ENCODE data around the gene CNKSR1.

CNKSR1 gene

GRCh38 chr1:26160527-26161414, 16.5 kb upstream of the CNKSR1 start:
- DNase-seq (ENCODE audit: low read depth in 3 of 3): no peak

DNA sequence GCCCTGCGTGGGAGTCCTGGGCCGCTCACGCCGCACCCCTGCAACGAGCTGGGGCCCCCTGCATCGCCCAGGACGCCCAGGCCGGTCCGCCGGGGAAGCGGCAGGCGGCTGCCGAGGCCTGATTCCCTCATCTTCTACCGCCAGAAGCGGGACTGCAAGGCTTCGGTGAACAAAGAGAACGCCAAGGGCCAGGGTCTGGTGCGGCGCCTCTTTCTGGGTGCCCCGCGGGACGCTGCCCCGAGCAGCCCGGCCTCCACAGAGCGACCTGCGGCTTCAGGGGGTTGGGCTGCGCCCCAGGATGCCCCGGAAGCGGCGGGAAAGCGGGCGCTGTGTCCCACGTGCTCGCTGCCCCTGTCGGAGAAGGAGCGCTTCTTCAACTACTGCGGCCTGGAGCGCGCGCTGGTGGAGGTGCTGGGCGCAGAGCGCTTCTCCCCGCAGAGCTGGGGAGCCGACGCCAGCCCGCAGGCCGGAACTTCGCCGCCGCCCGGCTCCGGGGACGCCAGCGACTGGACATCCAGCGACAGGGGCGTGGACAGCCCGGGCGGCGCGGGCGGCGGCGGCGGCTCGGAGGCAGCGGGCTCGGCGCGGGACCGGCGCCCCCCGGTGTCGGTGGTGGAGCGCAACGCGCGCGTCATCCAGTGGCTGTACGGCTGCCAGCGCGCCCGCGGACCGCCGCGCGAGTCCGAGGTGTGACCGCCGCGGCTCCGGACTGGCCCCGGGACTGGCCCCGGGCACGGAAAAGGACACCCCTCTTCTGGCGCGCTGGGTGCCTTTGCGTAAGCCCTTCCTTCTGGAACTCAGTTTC, 15.7 kb upstream of the CNKSR1 start:
- peak in 1 of 3 donors; percentile 33 for DNase-seq (ENCODE audit: low read depth in 3 of 3)

DNA sequence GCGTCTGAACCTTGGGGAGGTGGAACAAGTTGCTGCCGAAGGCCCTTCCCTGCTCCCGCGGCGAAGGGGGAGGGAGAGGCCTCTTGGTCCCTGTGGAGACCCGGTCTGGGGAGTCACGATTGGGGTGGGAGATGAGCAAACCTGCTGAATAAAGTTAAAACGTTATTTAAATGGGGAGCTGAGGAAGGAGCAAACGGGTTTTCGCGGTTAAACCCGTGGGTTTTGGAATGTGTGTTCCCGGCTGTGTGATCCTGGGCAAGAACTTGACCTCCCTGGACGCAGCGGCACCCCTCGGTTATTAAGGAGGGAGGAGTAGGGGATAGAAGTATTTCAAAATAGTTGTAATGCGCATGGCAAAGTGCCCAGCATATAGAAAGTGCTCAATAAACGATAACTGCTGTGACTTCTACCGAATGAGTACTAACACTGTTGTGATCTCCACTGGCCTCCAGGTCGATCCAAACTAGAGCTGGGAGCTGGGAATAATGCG, 15.0 kb upstream of the CNKSR1 start:
- DNase-seq (ENCODE audit: low read depth in 3 of 3): no peak

DNA sequence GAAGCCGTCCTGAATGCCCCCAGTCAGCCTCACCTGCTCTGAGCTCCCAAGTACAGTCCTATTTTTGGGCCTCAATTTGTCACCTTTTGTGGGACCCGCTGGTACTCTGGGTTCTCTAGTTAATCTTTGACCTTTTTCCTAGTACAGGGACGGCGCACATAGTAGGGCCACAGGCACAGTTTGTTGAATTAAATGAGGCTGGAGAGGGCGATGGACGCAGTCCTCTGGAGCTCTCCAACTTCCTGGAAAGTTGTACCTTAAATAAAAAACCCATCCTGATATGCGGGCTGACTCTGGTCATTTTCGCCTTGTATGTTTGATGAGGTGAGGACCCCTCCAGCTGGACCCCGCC, 13.6 kb upstream of the CNKSR1 start:
- no peak for DNase-seq (ENCODE audit: low read depth in 3 of 3)

- DNase-seq (ENCODE audit: low read depth in 3 of 3): peak in 2 of 3 donors; percentile 18 to 50
Measured at GRCh38 chr1:26164036-26164860, 13.0 kb upstream of the CNKSR1 start.

GRCh38 chr1:26164861-26165842, 12.1 kb upstream of the CNKSR1 start:
- DNase-seq (ENCODE audit: low read depth in 3 of 3): no peak

DNA sequence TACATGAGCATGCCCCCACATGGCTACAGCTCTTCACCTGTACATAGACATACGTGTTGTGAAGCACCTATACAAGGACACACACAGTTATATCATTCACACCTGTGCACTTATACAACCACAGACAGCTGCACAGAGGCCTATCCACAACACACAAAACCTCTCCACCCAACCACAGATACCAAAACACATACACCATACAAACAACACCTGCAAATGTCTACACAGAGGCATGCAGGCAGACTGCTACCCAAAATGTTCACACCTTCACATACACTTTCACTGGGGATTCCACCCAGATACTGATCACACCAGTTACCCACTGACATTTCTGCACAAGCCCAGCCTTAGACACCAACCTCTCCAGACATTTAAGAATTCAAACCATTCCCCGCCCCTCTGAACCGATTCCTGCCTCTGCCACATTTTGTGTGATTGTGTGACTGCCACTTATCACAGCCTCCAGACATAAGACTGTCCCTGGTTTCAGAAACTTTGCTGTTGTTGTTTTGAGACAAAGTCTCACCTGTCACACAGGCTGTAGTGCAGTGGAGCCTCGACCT, 10.5 kb upstream of the CNKSR1 start:
- DNase-seq (ENCODE audit: low read depth in 3 of 3): no peak

DNA sequence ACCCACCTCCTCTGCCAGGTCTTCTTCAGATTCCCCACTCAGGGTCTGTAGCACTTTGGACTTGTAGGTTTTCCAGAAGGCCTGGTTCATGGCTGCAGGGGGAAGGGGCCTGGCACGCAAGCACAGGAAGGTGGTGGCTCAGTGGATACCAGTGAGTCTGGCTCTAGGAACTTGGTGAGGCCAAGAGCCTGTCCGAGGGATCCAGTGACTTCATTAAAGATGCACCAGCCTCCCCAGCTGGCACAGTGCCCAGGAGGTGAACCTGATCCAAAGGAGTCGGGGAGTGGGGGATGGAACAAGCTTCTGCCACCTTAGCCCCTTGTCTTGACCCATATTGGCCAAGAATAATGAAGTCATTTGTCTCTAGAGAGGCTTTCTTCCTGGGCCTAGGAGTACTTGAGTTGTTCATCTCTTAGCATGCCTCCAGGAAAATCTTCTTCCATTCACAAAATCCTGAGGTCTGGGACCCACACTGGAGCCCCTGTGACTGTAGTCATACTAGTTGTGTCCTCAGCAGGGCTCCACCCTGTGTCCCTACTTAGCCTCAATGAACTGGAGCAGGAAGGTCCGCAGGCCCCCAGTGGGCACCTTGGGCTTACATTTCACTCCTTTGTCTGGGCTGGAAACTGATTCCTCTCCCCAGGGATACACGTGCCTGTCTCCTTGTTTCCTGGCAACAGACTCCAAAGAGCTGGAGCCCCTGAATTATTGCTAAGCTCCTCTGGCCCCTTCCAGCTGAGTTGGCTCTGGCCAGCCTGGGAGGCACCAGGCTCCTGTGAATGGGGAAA, 8.7 kb upstream of the CNKSR1 start, which contains the start of gene C1orf232:
TSS of gene C1orf232 (minus strand) at position 554 of the 788 bp plus-strand sequence. CDS start at position 90, 464 bp downstream.
- DNase-seq (ENCODE audit: low read depth in 3 of 3): no peak

DNA sequence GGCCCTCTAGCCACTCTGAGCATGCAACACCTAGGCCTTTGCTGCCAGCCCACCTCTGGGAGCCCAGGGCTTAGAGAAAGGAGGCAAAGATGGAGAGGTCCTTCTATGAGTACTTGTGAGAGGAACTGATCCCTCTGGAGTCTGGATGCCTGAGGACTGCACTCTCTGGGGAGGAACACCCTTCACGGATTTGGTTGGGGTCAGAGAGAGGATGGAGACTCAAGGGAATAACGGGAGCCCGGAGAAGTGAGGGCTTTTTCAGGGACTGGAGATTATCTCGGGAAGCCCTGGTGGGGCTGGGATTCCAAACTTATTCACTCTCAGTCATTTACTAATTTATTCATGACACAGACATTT, 8.1 kb upstream of the CNKSR1 start:
- DNase-seq (ENCODE audit: low read depth in 3 of 3): no peak

GRCh38 chr1:26169669-26170471, 7.4 kb upstream of the CNKSR1 start, which contains the start of gene ZNF593:
ZNF593 (plus strand) TSS chr1:26169908; CDS start chr1:26169984, 76 bp downstream.
- DNase-seq (ENCODE audit: low read depth in 3 of 3): peak; percentile 83 to 86 (median 84)

- no peak for DNase-seq (ENCODE audit: low read depth in 3 of 3)
Measured at GRCh38 chr1:26170472-26170821, 6.8 kb upstream of the CNKSR1 start.

DNA sequence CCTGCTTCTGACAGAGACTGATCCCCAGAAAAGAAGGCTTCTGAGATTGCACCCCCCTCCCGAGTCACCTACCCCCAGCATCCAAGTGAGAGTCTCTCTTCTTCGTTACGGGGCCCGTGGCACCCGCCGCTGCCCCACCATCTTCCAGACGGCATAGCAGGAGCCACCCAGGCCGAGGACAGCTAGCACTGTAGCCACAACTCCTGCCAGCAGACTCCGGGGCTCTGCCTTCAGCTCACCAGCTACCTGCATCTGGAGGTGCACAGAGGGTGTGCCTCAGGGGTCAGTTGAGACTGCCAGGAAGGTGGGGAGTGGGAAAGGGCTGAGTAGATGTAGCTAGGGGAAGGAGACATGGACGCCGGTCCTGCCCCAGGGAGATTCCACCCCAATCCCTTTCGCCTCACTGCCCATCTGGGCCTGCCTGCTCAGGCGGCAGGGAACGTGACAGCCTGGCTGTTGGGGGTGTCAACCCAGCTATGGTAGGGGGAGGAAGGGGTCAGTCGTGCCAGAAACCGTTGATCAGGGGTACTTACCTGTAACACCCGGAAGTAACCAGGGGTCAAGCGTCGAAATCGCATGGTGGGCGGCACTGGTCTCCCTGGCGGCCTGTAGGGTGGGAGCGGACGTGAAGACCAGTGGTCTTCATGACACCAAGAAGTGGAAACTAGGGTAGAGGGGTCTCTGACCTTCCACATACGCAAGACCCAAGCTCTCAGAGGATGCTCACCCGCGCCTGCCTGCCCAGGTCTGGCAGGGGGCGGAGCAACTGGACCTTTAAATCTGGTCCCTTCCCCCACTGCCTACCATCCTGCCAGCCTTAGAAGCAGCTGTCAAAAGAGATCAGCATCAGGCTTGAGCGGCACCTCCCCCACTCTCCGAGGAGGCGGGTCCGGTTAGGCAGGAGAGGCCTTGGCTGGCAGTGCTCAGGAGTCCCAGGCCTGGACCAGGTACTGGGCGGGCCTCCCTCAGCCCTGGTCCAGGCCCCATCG, 5.9 kb upstream of the CNKSR1 start, which contains the start of gene ZNF593OS:
TSS of gene ZNF593OS (minus strand) at position 749 of the 989 bp plus-strand sequence. CDS start at position 578, 171 bp downstream.
- no peak for DNase-seq (ENCODE audit: low read depth in 3 of 3)

DNA sequence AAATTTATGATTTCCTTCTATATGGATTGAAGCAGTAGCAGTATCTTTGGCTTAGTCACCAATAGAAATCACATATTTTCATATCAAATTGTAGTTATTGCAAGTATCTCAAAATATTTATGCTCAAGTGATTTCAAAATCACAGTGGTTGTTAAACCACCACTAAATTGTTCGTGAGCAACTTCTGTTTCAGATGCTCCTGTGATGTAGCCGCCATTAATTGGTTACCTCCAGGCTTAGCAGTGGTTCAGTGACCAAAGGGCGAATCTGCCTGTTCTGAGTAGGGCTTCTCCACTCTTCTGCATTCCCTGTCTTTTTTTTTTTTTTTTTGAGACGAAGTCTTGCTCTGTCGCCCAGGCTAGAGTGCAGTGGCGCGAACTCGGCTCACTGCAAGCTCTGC, 1.9 kb upstream of the CNKSR1 start:
- DNase-seq (ENCODE audit: low read depth in 3 of 3): no peak

- DNase-seq (ENCODE audit: low read depth in 3 of 3): no peak
Measured at GRCh38 chr1:26180010-26180506, 2.8 kb downstream of the CNKSR1 start.

DNA sequence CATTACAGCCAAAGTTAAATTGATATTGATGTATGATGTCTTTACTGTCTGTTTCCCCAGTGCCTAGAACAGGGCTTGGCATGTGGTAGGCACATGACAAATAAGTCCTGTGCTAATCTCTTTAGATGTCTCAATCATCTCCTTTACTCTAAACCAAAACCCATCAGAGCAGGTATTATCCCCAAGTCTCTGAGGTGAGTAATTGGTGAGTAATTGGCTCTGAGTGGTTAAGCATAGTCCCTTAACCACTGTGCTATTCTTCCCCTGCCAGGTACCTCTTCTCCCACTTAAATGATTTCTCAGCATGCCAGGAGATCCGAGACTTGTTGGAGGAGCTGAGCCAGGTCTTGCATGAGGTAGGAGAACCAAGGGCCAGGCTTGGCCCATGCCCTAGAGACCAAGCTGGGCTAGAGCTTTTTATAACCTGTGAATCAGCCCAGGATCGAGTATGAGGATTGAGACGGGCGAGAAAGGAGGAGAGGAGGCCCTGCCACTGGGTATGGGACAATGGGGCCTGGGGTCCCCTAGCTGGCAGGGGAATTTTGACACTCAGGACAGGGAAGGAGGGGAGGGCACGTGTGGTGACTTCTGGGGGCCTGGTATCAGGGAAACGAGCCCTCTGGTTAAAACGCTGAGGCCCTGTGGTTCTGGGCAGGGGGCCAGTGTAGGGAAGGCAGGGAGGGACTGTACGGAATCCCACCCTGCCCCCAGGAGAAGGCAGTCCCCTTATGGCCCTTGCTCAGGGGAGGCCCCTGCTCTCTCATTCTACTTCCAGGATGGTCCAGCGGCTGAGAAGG, 4.5 kb downstream of the CNKSR1 start:
- DNase-seq (ENCODE audit: low read depth in 3 of 3): no peak

GRCh38 chr1:26182383-26182696, 5.0 kb downstream of the CNKSR1 start:
- DNase-seq (ENCODE audit: low read depth in 3 of 3): no peak

All from stimulated activated CD4-positive, alpha-beta T cell treated with anti-CD3 and anti-CD28 coated beads, TNF-alpha, amount 100 ng/mL, for 48 hours (primary cell).